Measurements from ENCODE around the gene MROH2A. TPM values are rescaled to one million over a fixed set of nuclear protein-coding genes. Genes with fewer than 3 reads are reported as not detected.

MROH2A gene
- total RNA-seq, 2 experiments from 2014 or later = not detected

DNA sequence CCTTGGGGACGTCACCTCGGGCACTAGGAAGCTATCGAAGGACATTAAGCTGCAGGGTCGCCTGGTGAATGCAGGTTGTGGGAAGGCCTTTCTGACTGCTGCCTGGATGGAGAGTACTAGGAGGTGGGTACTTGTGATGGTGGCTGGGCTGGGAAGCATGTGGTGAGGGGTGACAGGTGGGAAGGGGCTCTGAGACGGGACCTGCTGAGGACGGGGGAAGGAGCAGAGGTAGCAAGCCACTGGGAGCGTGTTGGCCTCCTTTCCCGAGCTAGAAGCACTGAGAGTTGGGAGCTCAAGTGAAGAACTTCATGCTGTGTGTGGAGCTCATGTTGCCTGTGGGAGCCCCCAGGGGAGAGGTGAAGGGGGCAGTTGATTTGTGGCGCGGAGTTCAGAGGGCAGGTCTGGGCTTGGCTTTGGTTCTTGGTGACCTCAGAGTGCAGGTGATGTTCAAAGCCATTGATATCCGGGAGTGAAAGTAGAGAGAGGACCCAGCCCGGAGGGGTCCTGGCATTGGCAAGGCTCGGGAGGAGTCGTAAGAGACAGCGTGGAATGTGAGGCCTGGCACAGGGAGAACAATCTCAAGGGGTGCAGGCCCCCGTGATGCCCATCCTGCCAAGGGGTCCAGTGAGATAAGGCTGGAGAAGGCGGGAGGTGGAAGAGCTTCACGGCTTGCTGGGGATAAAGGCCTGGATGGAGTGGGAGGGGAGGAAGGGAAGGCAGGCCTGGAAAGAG, 13.2 kb downstream of the MROH2A start:
- ChIA-PET POLR2A (no interaction called here), CTCF (no interaction called here)
- Mint-ChIP-seq H3K27me3 (peaks cover 2% of the 10 kb centered on the region), H3K27ac (no peak overlapping the region), H3K36me3 (ENCODE audit: low read depth) (no peaks in the 10 kb centered on the region), H3K9me3 (no peaks in the 10 kb centered on the region), H3K4me1 (ENCODE audit: low read depth) (no peaks in the 10 kb centered on the region), H3K4me3 (no peak overlapping the region)
- H3K4me1 ChIP-seq (ENCODE audit: insufficient read depth, low read length) = no peaks in the 10 kb centered on the region
- ATAC-seq (ENCODE audit: poor library complexity) = no peak
- H3K9me3 ChIP-seq (ENCODE audit: control insufficient read depth in 1 of 2, insufficient read depth in 1 of 2, low read length in 2 of 2) = peaks cover 0 to 8% of the 10 kb centered on the region in 2 experiments
- no peak overlapping the region for H3K27ac ChIP-seq (ENCODE audit: low read depth in 1 of 2, low read length in 2 of 2)
- no peaks in the 10 kb centered on the region for H3K27me3 ChIP-seq (ENCODE audit: control insufficient read depth in 1 of 2, insufficient read depth in 2 of 2, low read length in 2 of 2)
- H3K4me3 ChIP-seq (ENCODE audit: low read length) = no peak overlapping the region
- no peak for DNase-seq
- TF ChIP-seq, protein P1, sequence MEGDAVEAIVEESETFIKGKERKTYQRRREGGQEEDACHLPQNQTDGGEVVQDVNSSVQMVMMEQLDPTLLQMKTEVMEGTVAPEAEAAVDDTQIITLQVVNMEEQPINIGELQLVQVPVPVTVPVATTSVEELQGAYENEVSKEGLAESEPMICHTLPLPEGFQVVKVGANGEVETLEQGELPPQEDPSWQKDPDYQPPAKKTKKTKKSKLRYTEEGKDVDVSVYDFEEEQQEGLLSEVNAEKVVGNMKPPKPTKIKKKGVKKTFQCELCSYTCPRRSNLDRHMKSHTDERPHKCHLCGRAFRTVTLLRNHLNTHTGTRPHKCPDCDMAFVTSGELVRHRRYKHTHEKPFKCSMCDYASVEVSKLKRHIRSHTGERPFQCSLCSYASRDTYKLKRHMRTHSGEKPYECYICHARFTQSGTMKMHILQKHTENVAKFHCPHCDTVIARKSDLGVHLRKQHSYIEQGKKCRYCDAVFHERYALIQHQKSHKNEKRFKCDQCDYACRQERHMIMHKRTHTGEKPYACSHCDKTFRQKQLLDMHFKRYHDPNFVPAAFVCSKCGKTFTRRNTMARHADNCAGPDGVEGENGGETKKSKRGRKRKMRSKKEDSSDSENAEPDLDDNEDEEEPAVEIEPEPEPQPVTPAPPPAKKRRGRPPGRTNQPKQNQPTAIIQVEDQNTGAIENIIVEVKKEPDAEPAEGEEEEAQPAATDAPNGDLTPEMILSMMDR (IDR thresholded peaks at IDR 0.05) = no peak
- intact Hi-C loops (cut with DNase I, micrococcal nuclease) = no loop called here
- no peaks in the 10 kb centered on the region for H3K36me3 ChIP-seq (ENCODE audit: insufficient read depth, low read length)

DNA sequence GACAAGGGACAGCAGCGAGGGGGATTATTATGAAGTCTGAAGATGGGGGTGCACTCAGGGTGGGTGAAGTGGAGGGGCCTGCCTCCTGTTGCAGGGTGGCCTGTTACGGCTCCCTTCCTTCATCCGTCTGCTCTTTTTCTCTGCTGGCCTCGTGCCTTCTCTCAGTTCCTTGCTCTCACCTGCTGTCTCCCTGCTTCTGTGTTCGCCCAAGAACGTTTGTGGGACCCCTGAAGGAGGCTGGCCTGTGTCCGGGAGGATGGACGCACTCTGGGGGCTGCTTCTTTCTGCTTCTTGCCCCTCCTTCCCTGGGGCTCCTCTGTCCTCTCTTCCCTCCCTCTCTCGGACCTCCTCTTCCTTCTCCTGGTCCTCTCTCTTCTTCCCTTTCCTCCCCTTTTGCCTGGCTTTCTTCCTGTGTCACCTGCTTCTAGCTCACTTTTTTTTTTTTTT, 13.8 kb downstream of the MROH2A start:
- ATAC-seq (ENCODE audit: poor library complexity) = no peak
- Mint-ChIP-seq H3K27ac (no peak overlapping the region), H3K4me3 (no peak overlapping the region), H3K9me3 (no peaks in the 10 kb centered on the region), H3K4me1 (ENCODE audit: low read depth) (no peaks in the 10 kb centered on the region), H3K27me3 (no peaks in the 10 kb centered on the region), H3K36me3 (ENCODE audit: low read depth) (no peaks in the 10 kb centered on the region)
- Histone ChIP-seq H3K4me1 (ENCODE audit: insufficient read depth, low read length) (no peaks in the 10 kb centered on the region), H3K4me3 (ENCODE audit: low read length) (no peak overlapping the region), H3K27ac (ENCODE audit: low read depth in 1 of 2, low read length in 2 of 2) (no peak overlapping the region), H3K9me3 (ENCODE audit: control insufficient read depth in 1 of 2, insufficient read depth in 1 of 2, low read length in 2 of 2) (peaks cover 0 to 8% of the 10 kb centered on the region in 2 experiments), H3K27me3 (ENCODE audit: control insufficient read depth in 1 of 2, insufficient read depth in 2 of 2, low read length in 2 of 2) (no peaks in the 10 kb centered on the region), H3K36me3 (ENCODE audit: insufficient read depth, low read length) (no peaks in the 10 kb centered on the region)
- TF ChIP-seq, protein P1 (IDR thresholded peaks at IDR 0.05) = no peak
- ChIA-PET CTCF (no interaction called here), POLR2A (no interaction called here)
- no peak for DNase-seq
- intact Hi-C loops (cut with DNase I, micrococcal nuclease) = no loop called here

DNA sequence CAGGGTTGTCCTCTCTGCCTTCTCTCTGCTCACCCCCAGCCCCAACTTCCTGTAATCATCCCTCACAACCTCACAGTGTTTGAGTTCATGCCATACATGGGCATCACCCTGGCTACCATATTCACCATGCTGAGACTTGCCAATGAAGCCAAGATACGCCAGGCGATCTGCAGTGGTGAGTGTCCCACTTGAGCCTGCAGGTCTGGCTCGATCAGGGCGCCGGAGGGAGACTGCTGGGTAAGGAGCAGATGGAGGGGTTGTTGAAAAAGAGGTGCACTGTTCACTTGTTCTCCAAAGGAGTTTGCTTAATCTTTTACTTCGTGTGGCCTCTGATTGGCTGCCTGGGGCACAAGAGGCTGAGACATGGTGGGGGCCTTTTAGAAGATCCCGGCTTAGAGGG, 14.6 kb downstream of the MROH2A start:
- Mint-ChIP-seq H3K9me3 (no peaks in the 10 kb centered on the region), H3K4me1 (ENCODE audit: low read depth) (no peaks in the 10 kb centered on the region), H3K27me3 (no peaks in the 10 kb centered on the region), H3K27ac (no peak overlapping the region), H3K4me3 (no peak overlapping the region), H3K36me3 (ENCODE audit: low read depth) (no peaks in the 10 kb centered on the region)
- intact Hi-C loops (cut with DNase I, micrococcal nuclease) = no loop called here
- DNase-seq = no peak
- Histone ChIP-seq H3K27me3 (ENCODE audit: control insufficient read depth in 1 of 2, insufficient read depth in 2 of 2, low read length in 2 of 2) (no peaks in the 10 kb centered on the region), H3K27ac (ENCODE audit: low read depth in 1 of 2, low read length in 2 of 2) (no peak overlapping the region), H3K4me3 (ENCODE audit: low read length) (no peak overlapping the region), H3K9me3 (ENCODE audit: control insufficient read depth in 1 of 2, insufficient read depth in 1 of 2, low read length in 2 of 2) (peaks cover 0 to 8% of the 10 kb centered on the region in 2 experiments), H3K36me3 (ENCODE audit: insufficient read depth, low read length) (no peaks in the 10 kb centered on the region), H3K4me1 (ENCODE audit: insufficient read depth, low read length) (no peaks in the 10 kb centered on the region)
- ChIA-PET CTCF (no interaction called here), POLR2A (no interaction called here)
- TF ChIP-seq, protein P1 (IDR thresholded peaks at IDR 0.05) = no peak
- ATAC-seq (ENCODE audit: poor library complexity) = no peak

Measured in CD4-positive, alpha-beta T cell (primary cell).